K562 (cell line): ENCODE data around the gene SCARB2. TPM values are rescaled to one million over a fixed set of nuclear protein-coding genes. Genes with fewer than 3 reads are reported as not detected.

Experiments
- ATAC-seq: fragments of 200-7000 bp; cut with Tn5 transposase; 3 replicates; pipeline ENCODE4 v1.9.1; 2020; ENCODE audit warnings: moderate library complexity
- BruUV-seq: library from RNA; stranded (reverse); fragments of 400-500 nt; replicated peaks from 2 replicates; lab custom pipeline; 2021; lab: Mats Ljungman, UMichigan
- CTCF ChIA-PET: fragments of 300-600 bp; formaldehyde crosslinking; extraction: SDS; loops from one replicate; lab custom pipeline; 2021; ENCODE audit warnings: low intra/inter-chr PET ratio; lab: Yijun Ruan, JAX
- POLR2A ChIA-PET: fragments of 300-600, 350-650 bp; sonication (Branson Sonifier 250); formaldehyde crosslinking; extraction: SDS; loops from one replicate; lab custom pipeline; 2021; ENCODE audit warnings: antibody characterized with exemption, inconsistent platforms; lab: Yijun Ruan, JAX
- DNase-seq, 4 experiments: peaks; one replicate each; pipeline versions ENCODE4 v3.0.0 to v3.0.0-alpha.2; 2011 to 2018; ENCODE audit warnings: low spot score in 3 of 4, mixed read lengths in 3 of 4; ENCODE audit errors: extremely low read depth in 1 of 4
- FAIRE-seq: peaks from 2 replicates; lab custom pipeline; 2011; peaks lifted over from hg19 to GRCh38; lab: Jason Lieb, UNC
- H2AFZ ChIP-seq: 2 replicates; pipeline ENCODE4 v1.6.0; 2011; ENCODE audit warnings: low read depth, low read length, control low read depth, inconsistent platforms
- H3K27ac ChIP-seq: fragments of 200-600 bp; 3 replicates; pipeline ENCODE4 v1.8.0; 2011; ENCODE audit warnings: low read depth, mild to moderate bottlenecking, control low read depth, inconsistent platforms, low read length, moderate library complexity, mixed read lengths; ENCODE audit errors: extremely low read depth
- H3K27me3 ChIP-seq, 2 experiments: fragments of 300-600 bp in 1 of 2; 2 replicates in 1 of 2; 3 replicates in 1 of 2; pipeline versions ENCODE4 v1.6.0 to v1.8.0; 2011; ENCODE audit warnings: inconsistent platforms in 2 of 2, low read length in 2 of 2, mild to moderate bottlenecking in 1 of 2, mixed read lengths in 1 of 2, moderate library complexity in 1 of 2; ENCODE audit not compliant: control insufficient read depth in 2 of 2, insufficient read depth in 2 of 2
- H3K36me3 ChIP-seq: fragments of 300-600 bp; 3 replicates; pipeline ENCODE4 v1.8.0; 2011; ENCODE audit warnings: mild to moderate bottlenecking, low read length, inconsistent platforms; ENCODE audit not compliant: control insufficient read depth, insufficient read depth
- H3K4me1 ChIP-seq, 2 experiments: fragments of 200-600 bp in 1 of 2; replicated peaks in 1 of 2; 2 replicates in 1 of 2; 3 replicates in 1 of 2; pipeline versions ENCODE4 v1.5.1 to v1.8.0; 2011; ENCODE audit warnings: inconsistent platforms in 2 of 2, low read length in 2 of 2, mild to moderate bottlenecking in 1 of 2, mixed read lengths in 1 of 2, moderate library complexity in 1 of 2; ENCODE audit not compliant: control insufficient read depth in 2 of 2, insufficient read depth in 2 of 2
- H3K4me2 ChIP-seq: 2 replicates; pipeline ENCODE4 v1.6.1; 2011; ENCODE audit warnings: low read length, control low read depth, inconsistent platforms, mixed read lengths; ENCODE audit not compliant: insufficient read depth
- H3K4me3 ChIP-seq: fragments of 200-600 bp; sonication (generic), shearing (Covaris generic); 2 replicates; pipeline ENCODE4 v1.5.1; 2016; ENCODE audit warnings: control low read depth, inconsistent platforms
- H3K79me2 ChIP-seq: fragments of 200-600 bp; 3 replicates; pipeline ENCODE4 v1.8.0; 2011; ENCODE audit warnings: low read length, inconsistent platforms; ENCODE audit not compliant: control insufficient read depth, insufficient read depth
- H3K9ac ChIP-seq, 2 experiments: 2 replicates each; pipeline versions ENCODE4 v1.6.0 to v1.6.1; 2011; ENCODE audit warnings: low read depth in 2 of 2, low read length in 2 of 2, control low read depth in 1 of 2, inconsistent platforms in 1 of 2, mild to moderate bottlenecking in 1 of 2, mixed read lengths in 1 of 2; ENCODE audit not compliant: insufficient read depth in 1 of 2
- H3K9me1 ChIP-seq: one replicate; pipeline ENCODE4 v1.6.0; 2011; ENCODE audit warnings: inconsistent platforms, mild to moderate bottlenecking, low read length, moderate library complexity; ENCODE audit not compliant: control insufficient read depth, insufficient read depth
- H3K9me3 ChIP-seq: replicated peaks from 2 replicates; pipeline ENCODE4 v1.5.1; 2011; ENCODE audit warnings: low read depth, low read length, inconsistent platforms; ENCODE audit not compliant: control insufficient read depth, insufficient read depth
- H4K20me1 ChIP-seq: replicated peaks from 2 replicates; pipeline ENCODE4 v1.6.1; 2011; ENCODE audit warnings: low read length, inconsistent platforms, mixed read lengths; ENCODE audit not compliant: control insufficient read depth, insufficient read depth
- CHD4 ChIP-seq: fragments of 200-600 bp; sonication (generic); IDR thresholded peaks from 3 replicates; pipeline ENCODE4 v1.6.1; 2012; ENCODE audit warnings: low read depth, mild to moderate bottlenecking, mixed read lengths, low read length, inconsistent platforms; ENCODE audit not compliant: insufficient read depth, insufficient replicate concordance, poor library complexity, severe bottlenecking
- E2F4 ChIP-seq: sonication (generic); formaldehyde crosslinking; IDR thresholded peaks from 2 replicates; pipeline ENCODE4 v1.8.0; 2022; ENCODE audit warnings: mild to moderate bottlenecking, low read depth, missing genetic modification reagents
- FOXJ2 ChIP-seq: fragments of 200-800 bp; sonication (Bioruptor generic); IDR thresholded peaks from 2 replicates; pipeline ENCODE4 v1.6.1; 2016; ENCODE audit warnings: missing genetic modification characterization, missing compliant biosample characterization
- NRF1 ChIP-seq, 2 experiments: fragments of 450-650 bp; IDR thresholded peaks in 1 of 2; conservative IDR thresholded peaks in 1 of 2; 2 replicates each; pipeline ENCODE4 v1.6.1; 2014; ENCODE audit warnings: mild to moderate bottlenecking in 2 of 2
- SNRNP70 ChIP-seq: fragments of 200-400 bp; formaldehyde crosslinking; optimal IDR thresholded peaks from 2 replicates; pipeline ENCODE3; 2017; ENCODE audit warnings: low read depth, low read length
- SRSF1 ChIP-seq: fragments of 200-400 bp; formaldehyde crosslinking; IDR thresholded peaks from 2 replicates; pipeline ENCODE4 v1.6.1; 2017; ENCODE audit warnings: mild to moderate bottlenecking, low read depth, low read length, moderate library complexity
- TAF15 ChIP-seq: fragments of 200-400 bp; formaldehyde crosslinking; IDR thresholded peaks from 2 replicates; pipeline ENCODE4 v1.6.1; 2017; ENCODE audit warnings: mild to moderate bottlenecking, low read depth, low read length, moderate library complexity
- in situ Hi-C: fragments of 300-500 bp; cut with MboI; formaldehyde crosslinking; loops from 4 replicates; pipeline ENCODE4 v1.15.0; 2018; ENCODE audit warnings: inconsistent platforms, mixed read lengths
- intact Hi-C: fragments of 100-400 bp; cut with micrococcal nuclease; formaldehyde crosslinking; loops from 2 replicates; pipeline ENCODE4 v1.14.2; 2022
- polyA plus RNA-seq, 8 experiments: library from polyadenylated mRNA; depleted of rRNA in 4 of 8; stranded (reverse) in 5 of 8; unstranded in 3 of 8; fragments of >200 nt; fragmentation: Nextera tagmentation in 2 of 8; fragmentation: Illumina TruSeq in 1 of 8; extraction: Ambion mirVana in 2 of 8; extraction: Trizol in 1 of 8; gene quantifications; 2 replicates each; pipeline versions ENCODE4 v1.2.1 to v1.2.3, GENCODE V29; 2011 to 2014; ENCODE audit warnings: inconsistent platforms in 1 of 8, missing spikeins in 1 of 8
- total RNA-seq, 7 experiments: library from RNA; depleted of rRNA in 6 of 7; stranded (reverse); fragments of >200 nt in 6 of 7; fragmentation: Illumina TruSeq in 2 of 7; extraction: Trizol in 2 of 7; gene quantifications; 2 replicates each; pipeline versions ENCODE4 v1.2.1 to v1.2.3, GENCODE V29; 2011 to 2021; ENCODE audit warnings: low replicate concordance in 1 of 7

Gene SCARB2
- total and polyA plus RNA-seq, 9 of the 15 experiments (the other 6 are each of a cell fraction or from before 2014, with no cell fraction given) = 6.1 to 25.8 (median 17.8) TPM

GRCh38 chr4:76188149-76188548 lies 25.5 kb downstream of the SCARB2 start:
- POLR2A ChIA-PET = interaction anchor here (0.6 kb wide), 1 partner anchor 15 kb away, joined by 3 read pairs; no protein-coding TSS in a partner anchor
- no peak for FAIRE-seq
- in situ Hi-C loops = no loop called here
- ATAC-seq = no peak
- Histone ChIP-seq H3K9ac (no peak overlapping the region), H3K9me3 (no peaks in the 10 kb centered on the region; the same call in 1 of the 2 replicates)
- TF ChIP-seq CHD4 (no peak), SRSF1 (no peak), TAF15 (no peak), FOXJ2 (tag) (no peak), E2F4 (CRISPR knock-in tag) (no peak), SNRNP70 (no peak), NRF1 (conservative IDR thresholded peaks at IDR 0.05 in 1 of 2, IDR thresholded peaks at IDR 0.05 in 1 of 2) (no peak)
- TF ChIP-seq, all 486 proteins: peak for 0
- Histone ChIP-seq H3K4me1 (no peaks in the 10 kb centered on the region), H3K9me1 (no peaks in the 10 kb centered on the region), H3K36me3 (no peaks in the 10 kb centered on the region; the same call in 2 of the 3 replicates), H3K79me2 (no peaks in the 10 kb centered on the region), H3K27ac (no peak overlapping the region), H3K27me3 (no peaks in the 10 kb centered on the region; a peak in 1 of 5 replicates), H2AFZ (no peak overlapping the region), H3K4me2 (no peak overlapping the region), H4K20me1 (no peaks in the 10 kb centered on the region), H3K4me3 (no peak overlapping the region)
- BruUV-seq = no TSS peak
- DNase-seq = no peak
- intact Hi-C loops = no loop called here
- CTCF ChIA-PET = no interaction called here
